Neuronal stem cell (in vitro differentiated cells): ENCODE data around the gene AURKA.
A peak's percentile ranks its signal among the peaks of the same experiment; 100 is the strongest.
"Not testable (repeated sequence)": the region's sequence is repeated elsewhere in the genome, so short reads cannot be mapped to it uniquely, and the experiment has no call there.

Experiments used
- DNase-seq: peaks from one replicate; pipeline ENCODE4 v3.0.0-alpha.2; 2013; ENCODE audit warnings: low spot score
- H2AFZ ChIP-seq: one replicate; pipeline ENCODE4 v1.6.1; 2013; ENCODE audit warnings: mild to moderate bottlenecking, low read length, inconsistent platforms
- H2AK5ac ChIP-seq: 2 replicates; pipeline ENCODE4 v1.6.1; 2013; ENCODE audit warnings: low read depth, mild to moderate bottlenecking, inconsistent platforms, low read length, moderate library complexity, mixed read lengths
- H2BK120ac ChIP-seq: 2 replicates; pipeline ENCODE4 v1.6.1; 2013; ENCODE audit warnings: low read depth, mild to moderate bottlenecking, inconsistent platforms, low read length, moderate library complexity, mixed read lengths
- H2BK12ac ChIP-seq: one replicate; pipeline ENCODE4 v1.6.1; 2013; ENCODE audit warnings: low read length, inconsistent platforms
- H2BK15ac ChIP-seq: 2 replicates; pipeline ENCODE4 v1.6.1; 2013; ENCODE audit warnings: mild to moderate bottlenecking, low read length, inconsistent platforms, mixed read lengths
- H2BK5ac ChIP-seq: one replicate; pipeline ENCODE4 v1.6.1; 2013; ENCODE audit warnings: inconsistent platforms, mild to moderate bottlenecking, low read length, moderate library complexity
- H3K14ac ChIP-seq: one replicate; pipeline ENCODE4 v1.6.1; 2013; ENCODE audit warnings: low read length, inconsistent platforms
- H3K18ac ChIP-seq: 2 replicates; pipeline ENCODE4 v1.6.1; 2013; ENCODE audit warnings: low read length, inconsistent platforms
- H3K23ac ChIP-seq: 2 replicates; pipeline ENCODE4 v1.6.1; 2013; ENCODE audit warnings: low read depth, mild to moderate bottlenecking, mixed read lengths, low read length, inconsistent platforms; ENCODE audit not compliant: poor library complexity
- H3K27ac ChIP-seq: replicated peaks from 3 replicates; pipeline ENCODE4 v1.5.1; 2013; ENCODE audit warnings: low read length, inconsistent platforms
- H3K27me3 ChIP-seq, 3 experiments: 2 replicates each; pipeline ENCODE4 v1.6.1; 2013; ENCODE audit warnings: low read length in 3 of 3, mild to moderate bottlenecking in 2 of 3, inconsistent platforms in 1 of 3, low read depth in 1 of 3, mixed read lengths in 1 of 3, moderate library complexity in 1 of 3; ENCODE audit not compliant: control insufficient read depth in 3 of 3, insufficient read depth in 3 of 3
- H3K36me3 ChIP-seq, 2 donors: replicated peaks in 1 of 2; 2 replicates each; pipeline ENCODE4 v1.6.1; 2013; ENCODE audit warnings: low read length in 2 of 2; ENCODE audit not compliant: control insufficient read depth in 2 of 2, insufficient read depth in 2 of 2
- H3K4ac ChIP-seq: 2 replicates; pipeline ENCODE4 v1.6.1; 2013; ENCODE audit warnings: inconsistent platforms, mild to moderate bottlenecking, low read length, moderate library complexity
- H3K4me1 ChIP-seq, 2 donors: 1 replicate in 1 of 2; 2 replicates in 1 of 2; pipeline ENCODE4 v1.6.1; 2013; ENCODE audit warnings: low read length in 2 of 2, low read depth in 1 of 2; ENCODE audit not compliant: control insufficient read depth in 2 of 2, insufficient read depth in 1 of 2
- H3K4me2 ChIP-seq: one replicate; pipeline ENCODE4 v1.6.1; 2013; ENCODE audit warnings: mild to moderate bottlenecking, low read length, inconsistent platforms; ENCODE audit not compliant: insufficient read depth, poor library complexity, severe bottlenecking
- H3K4me3 ChIP-seq, 2 donors: 2 replicates each; pipeline ENCODE4 v1.5.1; 2013; ENCODE audit warnings: low read length in 2 of 2, mild to moderate bottlenecking in 2 of 2, inconsistent platforms in 1 of 2, moderate library complexity in 1 of 2
- H3K79me1 ChIP-seq: one replicate; pipeline ENCODE4 v1.6.1; 2013; ENCODE audit warnings: low read depth, mild to moderate bottlenecking, inconsistent platforms, low read length, moderate library complexity
- H3K9ac ChIP-seq: one replicate; pipeline ENCODE4 v1.6.1; 2013; ENCODE audit warnings: mild to moderate bottlenecking, low read depth, low read length, inconsistent platforms; ENCODE audit not compliant: poor library complexity
- H3K9me3 ChIP-seq, 2 donors: replicated peaks in 1 of 2; 2 replicates each; pipeline versions ENCODE3 to v1.6.1; 2013; ENCODE audit warnings: low read length in 2 of 2, mild to moderate bottlenecking in 2 of 2, inconsistent platforms in 1 of 2, low read depth in 1 of 2, mixed read lengths in 1 of 2, moderate library complexity in 1 of 2; ENCODE audit not compliant: control insufficient read depth in 2 of 2, insufficient read depth in 1 of 2
- H4K8ac ChIP-seq: one replicate; pipeline ENCODE4 v1.6.1; 2013; ENCODE audit warnings: low read depth, mild to moderate bottlenecking, inconsistent platforms, low read length, moderate library complexity
- H4K91ac ChIP-seq: one replicate; pipeline ENCODE4 v1.6.1; 2013; ENCODE audit warnings: low read length, low read depth, mild to moderate bottlenecking, inconsistent platforms; ENCODE audit not compliant: poor library complexity
- WGBS, 2 donors: extraction: QIAGEN DNeasy Blood & Tissue Kit; methylation state at CpG; one replicate each; pipeline ENCODE4 v1.1.7; 2013; ENCODE audit warnings: missing lambda C conversion rate in 2 of 2, mixed read lengths in 1 of 2; ENCODE audit not compliant: insufficient read length in 2 of 2, insufficient replicate concordance in 1 of 2; ENCODE audit errors: extremely low coverage in 2 of 2; 5-methylcytosine and 5-hydroxymethylcytosine counted together

Gene AURKA

DNA sequence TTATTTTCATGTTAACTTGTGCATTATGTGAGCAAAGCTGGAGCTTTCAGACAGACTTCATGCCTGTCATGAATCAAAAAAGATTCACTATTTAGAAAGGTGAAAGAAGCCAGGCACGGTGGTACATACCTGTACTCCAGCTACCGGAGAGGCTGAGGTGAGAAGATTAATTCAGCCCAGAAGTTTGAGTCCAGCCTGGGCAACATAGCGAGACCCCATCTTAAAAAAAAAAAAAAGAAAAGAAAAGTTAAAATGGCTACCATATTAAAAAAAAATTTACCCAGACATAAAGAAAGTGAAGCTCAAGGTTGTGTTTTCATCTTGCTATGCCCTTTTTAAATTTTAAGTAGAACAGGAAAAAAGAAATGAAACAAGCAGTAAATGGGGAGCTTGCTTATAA, 20.9 kb upstream of the AURKA start:
- DNase-seq = no peak
- Histone ChIP-seq H3K4ac (no peak overlapping the region), H2AFZ (no peak overlapping the region), H3K18ac (no peak overlapping the region), H3K4me1 (no peaks in the 10 kb centered on the region), H2BK12ac (no peak overlapping the region), H3K36me3 (peaks cover 8 to 27% of the 10 kb centered on the region in 2 donors), H2BK120ac (no peak overlapping the region), H3K4me3 (no peak overlapping the region), H2BK15ac (no peak overlapping the region), H4K91ac (no peak overlapping the region), H2BK5ac (no peak overlapping the region), H3K14ac (no peak overlapping the region), H2AK5ac (no peak overlapping the region), H3K9ac (no peak overlapping the region), H4K8ac (no peak overlapping the region), H3K27me3 (no peaks in the 10 kb centered on the region), H3K9me3 (peaks cover 0 to 2% of the 10 kb centered on the region in 2 donors), H3K27ac (no peak overlapping the region), H3K4me2 (no peak overlapping the region), H3K23ac (no peak overlapping the region), H3K79me1 (no peaks in the 10 kb centered on the region)
- no CpG with 5 or more reads among the region's 3 CpGs for WGBS, 2 donors

DNA sequence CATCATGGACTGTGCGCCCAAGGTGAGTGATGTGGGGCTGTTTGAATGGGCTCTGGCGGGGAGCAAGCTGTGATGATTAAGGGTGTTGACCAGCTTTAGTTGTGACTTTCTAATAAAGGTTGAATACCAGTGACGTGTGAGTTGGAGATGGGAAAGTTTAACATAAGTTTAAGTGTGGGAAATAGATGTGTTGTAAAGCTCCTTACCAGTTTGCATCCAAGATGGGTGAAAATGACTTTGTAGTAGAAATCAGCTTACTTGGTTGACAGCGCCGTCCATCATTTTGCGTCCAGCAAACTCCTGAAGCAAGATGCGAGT, 20.4 kb upstream of the AURKA start:
- Histone ChIP-seq H2BK120ac (no peak overlapping the region), H3K4me2 (no peak overlapping the region), H2BK12ac (no peak overlapping the region), H2AK5ac (no peak overlapping the region), H3K9ac (no peak overlapping the region), H4K8ac (no peak overlapping the region), H3K4me3 (no peak overlapping the region), H3K9me3 (peaks cover 0 to 2% of the 10 kb centered on the region in 2 donors), H3K27ac (no peak overlapping the region), H3K4me1 (no peaks in the 10 kb centered on the region), H2BK15ac (no peak overlapping the region), H3K36me3 (peaks cover 11 to 32% of the 10 kb centered on the region in 2 donors), H3K79me1 (no peaks in the 10 kb centered on the region), H2BK5ac (no peak overlapping the region), H3K23ac (no peak overlapping the region), H3K14ac (no peak overlapping the region), H3K4ac (no peak overlapping the region), H2AFZ (no peak overlapping the region), H3K18ac (no peak overlapping the region), H3K27me3 (no peaks in the 10 kb centered on the region), H4K91ac (no peak overlapping the region)
- no peak for DNase-seq
- 100% methylated on average over 1 of the region's 7 CpGs; no CpG with 5 or more reads in 1 of the 2 donors for WGBS, 2 donors

DNA sequence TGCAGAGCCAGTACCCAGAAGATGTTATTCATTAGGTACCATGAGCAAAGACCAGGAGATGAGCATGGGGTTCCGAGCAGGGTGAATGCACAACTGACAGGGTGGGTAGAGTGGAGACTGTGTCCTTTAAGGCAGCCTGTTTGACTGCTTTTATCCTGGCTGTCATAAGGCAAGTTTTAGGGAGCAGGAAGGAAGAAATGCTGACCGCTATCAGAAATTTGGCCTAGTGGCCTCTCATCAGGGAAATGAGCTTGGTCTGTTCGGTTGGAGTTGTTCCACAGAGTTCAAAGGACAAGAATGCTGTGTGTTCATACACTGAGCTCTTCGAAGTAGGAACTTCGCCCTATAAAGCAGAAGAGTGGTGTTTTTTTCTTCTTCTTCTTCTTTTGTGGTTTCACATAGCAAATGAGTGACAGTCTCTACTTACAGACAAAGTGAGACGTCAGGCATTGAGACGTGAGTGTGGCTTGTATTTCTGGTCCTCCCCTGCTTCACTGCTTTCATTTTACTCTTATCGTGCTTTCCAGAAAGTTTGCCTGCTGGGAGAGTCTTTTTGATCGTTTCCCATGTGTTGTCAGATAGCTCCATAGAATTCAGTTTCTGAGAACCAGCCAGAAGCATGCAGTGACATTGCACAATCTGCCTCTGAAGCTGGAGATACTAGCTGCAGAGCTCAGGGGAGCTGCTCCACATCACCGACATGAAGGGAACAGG, 19.9 kb upstream of the AURKA start, which contains the start of gene CASS4:
Gene CASS4, plus strand, starts transcription at position 502 of the 714 bp plus-strand sequence. Its CDS starts 199 bp downstream, at position 701.
- Histone ChIP-seq H2AFZ (peak within 1 kb of the TSS; percentile 21), H3K14ac (no peak within 1 kb of the TSS), H3K79me1 (no peaks in the 10 kb centered on the region), H3K27me3 (no peaks in the 10 kb centered on the region), H2AK5ac (no peak within 1 kb of the TSS), H3K27ac (no peak within 1 kb of the TSS), H4K91ac (no peak within 1 kb of the TSS), H2BK12ac (no peak within 1 kb of the TSS), H3K4me3 (no peak within 1 kb of the TSS), H3K18ac (no peak within 1 kb of the TSS), H2BK120ac (no peak within 1 kb of the TSS), H3K4ac (no peak within 1 kb of the TSS), H2BK15ac (no peak within 1 kb of the TSS), H2BK5ac (no peak within 1 kb of the TSS), H3K23ac (no peak within 1 kb of the TSS), H3K36me3 (peaks cover 13 to 37% of the 10 kb centered on the region in 2 donors), H4K8ac (no peak within 1 kb of the TSS), H3K9me3 (peaks cover 0 to 2% of the 10 kb centered on the region in 2 donors), H3K4me2 (no peak within 1 kb of the TSS), H3K9ac (no peak within 1 kb of the TSS), H3K4me1 (no peaks in the 10 kb centered on the region)
- no CpG with 5 or more reads among the region's 10 CpGs for WGBS, 2 donors
- no peak for DNase-seq

GRCh38 chr20:56411287-56411686, 19.3 kb upstream of the AURKA start:
- not testable (repeated sequence) for H3K18ac ChIP-seq, H3K4me2 ChIP-seq, H2BK5ac ChIP-seq, H3K4me1 ChIP-seq, H2BK120ac ChIP-seq, DNase-seq, H4K8ac ChIP-seq, H3K14ac ChIP-seq, H3K27me3 ChIP-seq, H3K4ac ChIP-seq, H3K9ac ChIP-seq, H4K91ac ChIP-seq, H3K27ac ChIP-seq, H2BK12ac ChIP-seq, H3K9me3 ChIP-seq, H2AK5ac ChIP-seq, H3K4me3 ChIP-seq, H2AFZ ChIP-seq, H3K79me1 ChIP-seq, H2BK15ac ChIP-seq, H3K23ac ChIP-seq
- no CpG with 5 or more reads among the region's 7 CpGs for WGBS, 2 donors
- H3K36me3 ChIP-seq = peaks cover 16 to 44% of the 10 kb centered on the region in 2 donors
